Large intestine (tissue), 3 donors: Measurements from ENCODE around the gene PKP1. TPM values are rescaled to one million over a fixed set of nuclear protein-coding genes. Genes with fewer than 3 reads are reported as not detected.
"Not testable (repeated sequence)": the region's sequence is repeated elsewhere in the genome, so short reads cannot be mapped to it uniquely, and the experiment has no call there.

Experiments used
- DNase-seq, 2 donors: peaks; one replicate each; pipeline versions ENCODE4 v3.0.0 to v3.0.0-alpha.2; 2013
- H3K27ac ChIP-seq: one replicate; pipeline ENCODE4 v1.5.1; 2013; ENCODE audit warnings: low read length
- H3K27me3 ChIP-seq: 2 replicates; pipeline ENCODE4 v1.6.1; 2013; ENCODE audit warnings: low read length; ENCODE audit not compliant: control insufficient read depth, insufficient read depth
- H3K36me3 ChIP-seq: 2 replicates; pipeline ENCODE4 v1.6.1; 2013; ENCODE audit warnings: low read length; ENCODE audit not compliant: control insufficient read depth, insufficient read depth
- H3K4me1 ChIP-seq: one replicate; pipeline ENCODE4 v1.6.1; 2013; ENCODE audit warnings: low read length; ENCODE audit not compliant: control insufficient read depth, insufficient read depth
- H3K4me3 ChIP-seq: one replicate; pipeline ENCODE4 v1.5.1; 2013; ENCODE audit warnings: low read length
- H3K9me3 ChIP-seq: one replicate; pipeline ENCODE4 v1.6.1; 2013; ENCODE audit warnings: mild to moderate bottlenecking, low read depth, low read length, moderate library complexity; ENCODE audit not compliant: control insufficient read depth
- WGBS: methylation state at CpG from one replicate; pipeline ENCODE4 v1.1.5; 2013; ENCODE audit warnings: low lambda C conversion rate; ENCODE audit not compliant: insufficient coverage; 5-methylcytosine and 5-hydroxymethylcytosine counted together
- polyA plus RNA-seq: library from polyadenylated mRNA; unstranded; fragments of 120-200 nt; gene quantifications from one replicate; pipeline ENCODE4 v1.2.1, GENCODE V29; 2013

The PKP1 gene
- polyA plus RNA-seq, 1 donor, result 0.45 TPM

DNA sequence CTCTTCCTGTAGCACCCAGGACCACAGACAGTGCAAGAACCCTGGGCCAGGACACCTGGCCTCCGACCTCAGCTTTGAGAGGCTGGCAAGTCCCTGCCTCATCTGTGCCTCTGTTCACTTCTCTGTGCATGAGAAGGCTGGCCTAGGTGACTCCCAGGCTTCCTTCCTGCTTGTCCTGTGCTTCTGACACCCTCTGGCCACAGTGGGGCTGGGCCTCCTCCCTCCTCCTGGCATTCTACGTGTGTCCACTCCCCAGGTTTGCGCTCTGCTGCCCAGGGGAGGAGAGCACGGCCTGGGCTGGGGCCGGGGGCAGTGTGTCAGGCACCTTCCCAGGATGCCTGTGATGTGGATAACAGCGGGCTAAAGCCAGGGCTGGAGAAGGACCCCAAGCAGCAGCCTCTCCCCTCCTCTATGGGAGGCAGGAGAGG, 30.3 kb upstream of the PKP1 start:
- H3K4me1 ChIP-seq, result no peaks in the 10 kb centered on the region
- DNase-seq, result no peak
- no CpG with 5 or more reads among the region's 6 CpGs for WGBS
- H3K4me3 ChIP-seq, result no peak overlapping the region
- no peak overlapping the region for H3K27ac ChIP-seq
- H3K27me3 ChIP-seq, result no peaks in the 10 kb centered on the region
- H3K36me3 ChIP-seq, result no peaks in the 10 kb centered on the region
- no peaks in the 10 kb centered on the region for H3K9me3 ChIP-seq

DNA sequence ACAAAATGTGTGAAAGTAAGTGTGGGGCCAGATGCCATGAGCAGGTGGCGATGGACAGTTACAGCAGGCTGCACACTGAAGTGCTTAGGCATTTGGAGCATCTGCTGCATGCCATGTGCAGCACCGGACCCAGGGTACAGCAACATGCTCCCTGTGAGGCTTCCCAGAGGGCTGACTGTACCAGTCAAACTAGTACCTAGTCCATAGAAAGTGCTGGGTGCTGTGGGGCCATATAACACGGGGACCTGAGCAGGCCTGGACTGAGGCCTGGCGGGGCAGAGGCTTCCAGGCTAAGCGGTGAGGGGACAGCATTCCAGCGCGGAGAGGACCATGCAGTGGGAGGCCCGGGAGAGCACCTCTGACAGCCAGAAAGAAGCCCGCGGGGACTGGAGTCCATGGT, 29.9 kb upstream of the PKP1 start:
- H3K36me3 ChIP-seq, result no peaks in the 10 kb centered on the region
- no CpG with 5 or more reads among the region's 10 CpGs for WGBS
- DNase-seq, result no peak
- H3K4me1 ChIP-seq, result no peaks in the 10 kb centered on the region
- no peak overlapping the region for H3K4me3 ChIP-seq
- H3K9me3 ChIP-seq, result no peaks in the 10 kb centered on the region
- H3K27me3 ChIP-seq, result no peaks in the 10 kb centered on the region
- H3K27ac ChIP-seq, result no peak overlapping the region

DNA sequence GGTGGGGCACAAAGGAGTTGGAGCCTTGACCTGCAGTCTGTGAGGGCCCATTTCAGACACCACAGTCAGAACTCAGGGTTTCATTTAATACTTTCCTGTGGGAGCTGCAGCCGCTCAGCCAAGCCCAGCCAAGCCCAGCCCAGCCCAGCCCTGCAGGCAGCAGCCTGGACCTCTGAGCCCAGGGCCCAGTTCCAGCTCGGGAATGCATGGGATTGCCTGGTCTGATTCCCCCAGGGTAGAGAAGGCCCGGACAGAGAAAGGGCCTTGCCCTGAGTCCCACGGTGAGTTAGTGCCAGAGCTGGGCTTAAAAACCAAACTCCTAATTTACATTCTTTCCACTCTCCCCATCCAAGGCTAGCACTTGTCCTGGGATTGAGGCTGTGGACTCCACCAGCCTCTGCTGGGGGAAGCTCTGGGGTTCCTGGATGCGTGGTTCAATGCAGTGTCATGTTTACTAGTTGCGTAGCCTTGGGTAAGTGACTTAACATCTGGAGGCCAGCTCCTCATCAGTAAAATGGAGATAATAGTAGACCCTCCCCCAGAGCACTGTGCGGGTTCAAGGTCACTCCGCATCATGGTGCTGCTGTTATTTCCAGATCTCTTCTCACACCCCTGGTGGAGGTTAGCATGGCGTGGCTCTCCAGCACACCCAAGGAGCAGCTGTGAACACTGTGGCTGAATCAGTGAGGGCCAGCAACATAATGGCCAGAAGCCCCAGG, 29.2 kb upstream of the PKP1 start:
- no peak overlapping the region for H3K4me3 ChIP-seq
- WGBS, result no CpG with 5 or more reads among the region's 9 CpGs
- DNase-seq, result no peak

DNA sequence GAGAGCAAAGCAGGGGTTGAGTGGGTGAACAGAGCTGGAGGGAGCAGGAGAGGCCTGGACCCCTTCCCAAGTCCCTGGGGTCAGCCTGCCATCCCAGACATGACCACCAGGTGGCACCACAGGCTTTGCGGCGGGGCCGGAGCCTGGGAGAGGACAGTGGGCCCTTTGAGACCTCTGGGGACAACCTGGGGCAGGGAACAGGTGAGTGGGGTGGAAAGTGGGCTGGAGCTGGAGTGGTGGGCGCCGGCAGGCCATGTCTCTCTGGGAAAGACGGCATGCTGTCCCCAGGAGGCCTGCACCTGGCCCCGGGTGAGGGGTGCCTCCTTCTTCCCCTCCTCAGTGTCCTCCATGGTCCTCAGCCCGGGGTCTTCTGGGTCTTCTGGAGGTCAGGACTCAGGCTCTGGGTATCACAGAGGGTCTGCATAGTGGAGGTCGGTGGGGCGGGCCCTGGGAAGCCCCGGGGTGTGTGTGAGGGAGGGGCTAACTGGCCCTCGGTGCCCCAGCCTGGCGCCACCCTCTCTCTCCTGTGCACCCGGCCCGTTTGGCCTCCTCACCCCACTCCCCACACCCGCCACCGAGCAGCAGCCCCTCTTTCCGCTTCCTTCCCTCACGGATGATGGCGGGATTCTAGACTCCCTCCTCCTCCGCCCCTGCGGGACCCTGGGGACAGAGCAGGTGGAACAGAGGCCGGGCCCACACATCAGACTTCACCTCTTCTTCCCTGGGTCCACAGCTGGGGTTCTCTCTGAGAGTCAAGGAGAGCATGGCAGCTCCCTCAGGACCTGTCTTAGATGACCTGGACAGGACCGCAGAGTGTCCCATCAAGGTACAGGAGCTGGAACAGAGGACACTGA, 28.5 kb upstream of the PKP1 start:
- no peak overlapping the region for H3K4me3 ChIP-seq
- H3K36me3 ChIP-seq, result no peaks in the 10 kb centered on the region
- H3K4me1 ChIP-seq, result peaks cover under 1% of the 10 kb centered on the region
- H3K27me3 ChIP-seq, result peaks cover 5% of the 10 kb centered on the region
- H3K9me3 ChIP-seq, result no peaks in the 10 kb centered on the region
- no CpG with 5 or more reads among the region's 24 CpGs for WGBS
- peak; percentile 21 to 28 for DNase-seq
- H3K27ac ChIP-seq, result no peak overlapping the region

More for the DNA sequence above, 29.2 kb upstream of the PKP1 start:
- H3K27ac ChIP-seq, result no peak overlapping the region
- H3K9me3 ChIP-seq, result no peaks in the 10 kb centered on the region
- no peaks in the 10 kb centered on the region for H3K4me1 ChIP-seq
- H3K27me3 ChIP-seq, result peaks cover 2% of the 10 kb centered on the region
- H3K36me3 ChIP-seq, result no peaks in the 10 kb centered on the region

DNA sequence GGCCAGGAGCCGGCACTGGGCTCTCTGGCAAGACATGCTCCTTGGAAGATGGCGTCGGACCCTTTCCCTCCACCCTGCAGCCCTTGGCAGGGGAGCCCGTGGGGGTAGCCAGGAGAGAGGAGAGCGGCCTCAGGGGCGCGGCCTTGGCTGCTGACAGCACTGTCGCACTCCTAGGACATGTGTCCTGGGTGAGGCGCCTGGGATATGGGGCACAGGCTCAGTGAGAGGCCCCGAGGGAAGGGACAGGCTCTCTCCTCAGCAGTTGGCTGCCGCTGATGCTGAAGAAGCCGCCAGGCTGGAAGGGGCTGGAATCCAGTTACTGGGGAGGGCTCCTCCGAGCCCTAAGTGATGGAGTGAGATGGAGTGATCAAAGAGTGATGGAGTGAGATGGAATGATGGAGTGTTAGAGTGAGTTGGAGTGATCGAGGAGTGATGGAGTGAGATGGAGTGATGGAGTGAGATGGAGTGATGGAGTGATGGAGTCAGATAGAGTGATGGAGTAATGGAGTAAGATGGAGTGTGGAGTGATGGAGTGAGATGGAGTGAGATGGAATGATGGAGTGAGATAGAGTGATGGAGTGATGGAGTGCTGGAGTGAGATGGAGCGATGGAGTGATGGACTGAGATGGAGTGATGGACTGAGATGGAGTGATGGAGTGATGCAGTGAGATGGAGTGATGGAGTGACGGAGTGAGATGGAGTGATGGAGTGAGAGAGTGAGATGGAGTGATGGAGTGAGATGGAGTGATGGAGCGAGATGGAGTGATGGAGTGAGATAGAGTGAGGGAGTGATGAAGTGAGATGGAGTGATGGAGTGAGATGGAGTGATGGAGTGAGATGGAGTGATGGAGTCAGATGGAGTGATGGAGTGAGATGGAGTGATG, 27.6 kb upstream of the PKP1 start:
- H3K4me1 ChIP-seq, result peaks cover 4% of the 10 kb centered on the region
- WGBS, result 85% methylated on average over 4 of the region's 17 CpGs
- peaks cover 12% of the 10 kb centered on the region for H3K27me3 ChIP-seq
- no peaks in the 10 kb centered on the region for H3K36me3 ChIP-seq
- no peak for DNase-seq
- no peaks in the 10 kb centered on the region for H3K9me3 ChIP-seq
- H3K27ac ChIP-seq, result no peak overlapping the region
- no peak overlapping the region for H3K4me3 ChIP-seq

DNA sequence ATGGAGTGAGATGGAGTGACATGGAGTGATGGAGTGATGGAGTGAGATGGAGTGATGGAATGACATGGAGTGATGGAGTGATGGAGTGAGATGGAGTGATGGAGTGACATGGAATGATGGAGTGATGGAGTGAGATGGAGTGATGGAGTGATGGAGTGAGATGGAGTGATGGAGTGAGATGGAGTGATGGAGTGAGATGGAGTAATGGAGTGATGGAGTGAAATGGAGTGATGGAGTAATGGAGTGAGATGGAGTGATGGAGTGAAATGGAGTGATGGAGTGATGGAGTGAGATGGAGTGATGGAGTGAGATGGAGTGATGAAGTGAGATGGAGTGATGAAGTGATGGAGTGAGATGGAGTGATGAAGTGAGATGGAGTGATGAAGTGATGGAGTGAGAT, 25.2 kb upstream of the PKP1 start:
- H3K4me1 ChIP-seq, DNase-seq, H3K27ac ChIP-seq, H3K4me3 ChIP-seq, H3K9me3 ChIP-seq, H3K36me3 ChIP-seq: not testable (repeated sequence)
- peaks cover 25% of the 10 kb centered on the region for H3K27me3 ChIP-seq

DNA sequence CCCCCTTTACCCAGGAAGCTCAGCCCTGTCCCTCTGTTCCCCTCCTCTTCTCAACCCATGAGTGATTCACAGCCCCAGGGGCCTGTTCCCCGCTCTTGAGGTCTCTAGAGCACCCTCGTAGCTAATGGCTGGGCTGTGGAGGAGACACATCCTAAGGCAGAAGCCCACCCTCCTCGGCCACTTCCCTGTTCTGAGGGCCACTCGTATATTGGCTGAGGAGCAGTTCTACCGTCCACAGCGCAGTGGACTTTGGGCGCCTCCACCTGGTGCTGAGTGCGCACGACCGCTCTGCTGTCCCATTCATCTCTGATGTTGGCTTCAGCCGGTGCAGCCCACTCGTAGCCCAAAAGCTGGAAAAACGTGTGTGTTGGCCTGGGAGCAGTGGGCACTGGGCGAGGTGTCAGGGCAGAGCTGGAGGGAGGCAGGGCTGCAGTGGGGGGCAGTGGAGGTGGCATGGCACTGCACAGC, 24.5 kb upstream of the PKP1 start:
- WGBS, result no CpG with 5 or more reads among the region's 14 CpGs

DNA sequence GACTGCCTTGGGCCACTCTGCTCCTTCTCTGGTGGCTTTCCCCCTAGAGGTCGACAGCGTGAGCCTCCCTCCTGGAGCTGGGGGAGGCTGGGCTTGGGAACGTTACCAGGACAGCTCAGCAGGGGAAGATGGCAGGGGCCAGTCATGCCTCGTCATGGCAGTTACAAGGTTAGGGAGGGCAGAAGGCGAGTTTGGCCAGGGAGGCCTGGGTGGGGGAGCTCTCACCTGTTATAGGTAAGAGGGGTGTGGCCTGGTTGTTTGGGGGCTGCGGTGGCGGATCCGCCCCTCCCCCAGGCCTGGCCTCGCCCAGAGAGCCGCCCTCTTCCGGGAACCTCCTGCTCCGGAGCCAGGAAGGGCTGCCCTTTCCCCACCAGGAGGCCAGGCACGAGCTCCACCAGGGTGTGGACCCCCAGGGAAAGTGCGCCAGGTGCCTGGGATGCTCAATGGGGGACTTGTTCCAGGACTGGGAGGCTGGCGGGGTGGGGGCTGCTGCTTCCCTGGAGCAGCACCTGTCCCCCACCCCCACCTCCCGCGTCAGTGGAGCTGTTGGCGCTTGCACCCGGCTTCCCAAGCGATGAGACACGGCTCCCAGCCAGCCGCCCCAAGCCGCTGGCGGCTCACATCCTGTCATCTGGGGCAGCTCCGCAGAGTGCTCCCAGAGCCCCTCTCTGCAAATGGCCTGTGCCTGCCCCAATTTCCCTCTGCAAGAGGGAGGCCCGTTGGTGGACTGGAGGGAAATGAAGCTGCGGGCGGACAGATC, 23.6 kb upstream of the PKP1 start:
- no peaks in the 10 kb centered on the region for H3K36me3 ChIP-seq
- no peak overlapping the region for H3K27ac ChIP-seq
- peaks cover 4% of the 10 kb centered on the region for H3K4me1 ChIP-seq
- peak overlapping the region; percentile 35 for H3K4me3 ChIP-seq
- DNase-seq, result peak in 1 of 2 donors; percentile 65
- H3K9me3 ChIP-seq, result no peaks in the 10 kb centered on the region
- peaks cover 34% of the 10 kb centered on the region for H3K27me3 ChIP-seq
- WGBS, result no CpG with 5 or more reads among the region's 28 CpGs

More for the DNA sequence above, 24.5 kb upstream of the PKP1 start:
- Histone ChIP-seq H3K4me3 (no peak overlapping the region), H3K36me3 (no peaks in the 10 kb centered on the region), H3K27ac (no peak overlapping the region), H3K4me1 (peaks cover 4% of the 10 kb centered on the region), H3K9me3 (no peaks in the 10 kb centered on the region), H3K27me3 (peaks cover 25% of the 10 kb centered on the region)
- no peak for DNase-seq

DNA sequence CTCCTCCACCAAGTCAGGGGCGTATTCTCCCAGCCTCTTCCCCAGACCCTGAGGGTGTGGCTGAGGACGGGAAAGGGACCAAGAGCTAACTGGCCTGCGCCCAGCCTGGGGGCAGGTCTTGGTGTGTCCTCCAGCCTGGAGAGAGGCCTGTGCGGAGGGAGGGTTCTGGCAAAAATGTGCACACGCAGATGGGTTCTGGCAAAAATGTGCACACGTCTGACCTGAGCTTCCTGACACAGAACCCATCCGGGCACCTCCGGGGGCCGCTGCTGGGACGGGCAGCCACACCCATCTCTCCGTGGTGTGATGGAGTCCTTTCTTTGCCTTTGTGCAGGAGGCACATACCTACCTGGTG, 23.1 kb upstream of the PKP1 start:
- no CpG with 5 or more reads among the region's 11 CpGs for WGBS
- peak overlapping the region; percentile 35 for H3K4me3 ChIP-seq

More for the DNA sequence above, 23.1 kb upstream of the PKP1 start:
- Histone ChIP-seq H3K27ac (no peak overlapping the region), H3K9me3 (no peaks in the 10 kb centered on the region), H3K4me1 (peaks cover 4% of the 10 kb centered on the region), H3K27me3 (peaks cover 34% of the 10 kb centered on the region), H3K36me3 (no peaks in the 10 kb centered on the region)
- no peak for DNase-seq
